ENCODE results near the gene G0S2. TPM values are rescaled to one million over a fixed set of nuclear protein-coding genes. Genes with fewer than 3 reads are reported as not detected.

G0S2 gene
- polyA plus RNA-seq, 1 donor (not counting 4 experiments of a cell fraction or from before 2014, with no cell fraction given): 46.2 TPM

DNA sequence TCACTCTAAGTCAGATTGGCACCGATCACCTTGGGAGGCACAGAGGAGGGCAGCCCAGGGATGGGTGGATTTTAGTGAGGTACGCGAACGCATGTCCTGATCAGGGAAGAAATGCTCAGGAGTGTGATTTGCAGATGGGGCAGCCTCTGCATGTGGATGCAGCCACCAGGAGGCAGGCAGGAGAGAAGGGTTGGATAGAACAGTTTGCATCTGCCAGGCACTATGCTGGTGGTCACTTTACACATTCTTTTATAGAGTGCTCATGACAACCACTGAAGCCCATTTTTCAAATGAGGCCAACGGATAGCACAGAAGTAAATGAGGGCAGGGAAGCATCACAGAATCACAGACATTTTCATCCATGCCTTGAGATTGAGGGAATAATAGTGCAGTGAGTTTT, 28.7 kb upstream of the G0S2 start:
- peaks cover 55 to 85% of the 10 kb centered on the region in 2 experiments for H3K36me3 ChIP-seq (ENCODE audit: control insufficient read depth in 2 of 2, extremely low read depth in 1 of 2, insufficient read depth in 2 of 2, low read length in 2 of 2)
- H3K9me3 ChIP-seq (ENCODE audit: control insufficient read depth, low read depth, low read length): no peaks in the 10 kb centered on the region
- H3K4me2 ChIP-seq (ENCODE audit: control insufficient read depth, extremely low read depth, insufficient read depth, low read depth, low read length): peak overlapping the region; percentile 99
- peak overlapping the region; percentile 3 for H3K27ac ChIP-seq (ENCODE audit: control insufficient read depth, insufficient read depth, low read length)
- TF ChIP-seq, protein P1, sequence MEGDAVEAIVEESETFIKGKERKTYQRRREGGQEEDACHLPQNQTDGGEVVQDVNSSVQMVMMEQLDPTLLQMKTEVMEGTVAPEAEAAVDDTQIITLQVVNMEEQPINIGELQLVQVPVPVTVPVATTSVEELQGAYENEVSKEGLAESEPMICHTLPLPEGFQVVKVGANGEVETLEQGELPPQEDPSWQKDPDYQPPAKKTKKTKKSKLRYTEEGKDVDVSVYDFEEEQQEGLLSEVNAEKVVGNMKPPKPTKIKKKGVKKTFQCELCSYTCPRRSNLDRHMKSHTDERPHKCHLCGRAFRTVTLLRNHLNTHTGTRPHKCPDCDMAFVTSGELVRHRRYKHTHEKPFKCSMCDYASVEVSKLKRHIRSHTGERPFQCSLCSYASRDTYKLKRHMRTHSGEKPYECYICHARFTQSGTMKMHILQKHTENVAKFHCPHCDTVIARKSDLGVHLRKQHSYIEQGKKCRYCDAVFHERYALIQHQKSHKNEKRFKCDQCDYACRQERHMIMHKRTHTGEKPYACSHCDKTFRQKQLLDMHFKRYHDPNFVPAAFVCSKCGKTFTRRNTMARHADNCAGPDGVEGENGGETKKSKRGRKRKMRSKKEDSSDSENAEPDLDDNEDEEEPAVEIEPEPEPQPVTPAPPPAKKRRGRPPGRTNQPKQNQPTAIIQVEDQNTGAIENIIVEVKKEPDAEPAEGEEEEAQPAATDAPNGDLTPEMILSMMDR (optimal IDR thresholded peaks at IDR 0.05 in 1 of 3, IDR thresholded peaks at IDR 0.05 in 1 of 3, conservative IDR thresholded peaks at IDR 0.05 in 1 of 3; ENCODE audit: extremely low read depth in 1 of 3, insufficient read depth in 2 of 3, low read length in 3 of 3): peak; percentile 52 to 68 (median 55)
- no peak for TF ChIP-seq EZH2 (IDR thresholded peaks at IDR 0.05; ENCODE audit: low read length)
- peak overlapping the region; percentile 20 for H3K9ac ChIP-seq (ENCODE audit: control insufficient read depth, extremely low read depth, insufficient read depth, low read length)
- DNase-seq (ENCODE audit: low read depth, low spot score): peak; percentile 35
- H3K4me3 ChIP-seq (ENCODE audit: control insufficient read depth in 2 of 3, extremely low read depth in 1 of 3, insufficient read depth in 2 of 3, low read depth in 1 of 3, low read length in 3 of 3): peak overlapping the region in 2 of 3 experiments; percentile 0 to 5
- H2AFZ ChIP-seq (ENCODE audit: control insufficient read depth, low read length): no peak overlapping the region
- FAIRE-seq: peak; percentile 62
- peaks cover 61% of the 10 kb centered on the region for H3K4me1 ChIP-seq (ENCODE audit: control insufficient read depth, extremely low read depth, insufficient read depth, low read length)
- H3K9me1 ChIP-seq (ENCODE audit: control insufficient read depth, extremely low read depth, insufficient read depth, low read length): no peaks in the 10 kb centered on the region
- no peaks in the 10 kb centered on the region for H3K27me3 ChIP-seq (ENCODE audit: control insufficient read depth, extremely low read depth, insufficient read depth, low read length)
- H3K79me2 ChIP-seq (ENCODE audit: control insufficient read depth, insufficient read depth, low read length): peaks cover 89% of the 10 kb centered on the region
- dilution Hi-C loops (cut with MboI; ENCODE audit: extremely low pct_ligation_motif_present, low sequenced_read_pairs): no loop called here
- peaks cover 80% of the 10 kb centered on the region for H4K20me1 ChIP-seq (ENCODE audit: control insufficient read depth, extremely low read depth, insufficient read depth, low read length)

DNA sequence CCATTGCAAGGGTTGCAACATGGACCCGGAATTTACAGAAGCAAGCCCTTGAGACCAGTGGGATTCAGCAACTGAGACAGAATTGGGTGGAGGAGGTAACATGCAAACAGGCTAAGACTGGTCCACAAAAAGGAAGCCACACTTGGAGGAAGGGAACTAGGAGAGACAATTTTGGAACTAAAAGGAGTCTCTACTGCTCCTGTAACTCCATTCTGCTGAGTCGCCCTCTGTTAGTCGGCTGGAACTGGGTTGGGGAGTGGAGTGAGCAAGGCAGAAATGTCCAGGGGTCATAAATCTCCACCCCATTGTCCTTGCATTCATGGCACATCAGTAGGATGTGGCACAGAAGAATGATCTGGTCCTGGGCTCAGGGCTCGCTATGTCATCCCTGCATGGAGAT, 28.1 kb upstream of the G0S2 start:
- peaks cover 76% of the 10 kb centered on the region for H4K20me1 ChIP-seq (ENCODE audit: control insufficient read depth, extremely low read depth, insufficient read depth, low read length)
- dilution Hi-C loops (cut with MboI; ENCODE audit: extremely low pct_ligation_motif_present, low sequenced_read_pairs): no loop called here
- H3K9me1 ChIP-seq (ENCODE audit: control insufficient read depth, extremely low read depth, insufficient read depth, low read length): no peaks in the 10 kb centered on the region
- peak overlapping the region; percentile 99 for H3K4me2 ChIP-seq (ENCODE audit: control insufficient read depth, extremely low read depth, insufficient read depth, low read depth, low read length)
- FAIRE-seq: peak; percentile 41
- no peaks in the 10 kb centered on the region for H3K9me3 ChIP-seq (ENCODE audit: control insufficient read depth, low read depth, low read length)
- DNase-seq (ENCODE audit: low read depth, low spot score): no peak
- no peak overlapping the region for H2AFZ ChIP-seq (ENCODE audit: control insufficient read depth, low read length)
- H3K9ac ChIP-seq (ENCODE audit: control insufficient read depth, extremely low read depth, insufficient read depth, low read length): peak overlapping the region; percentile 16
- peaks cover 61% of the 10 kb centered on the region for H3K4me1 ChIP-seq (ENCODE audit: control insufficient read depth, extremely low read depth, insufficient read depth, low read length)
- peak overlapping the region; percentile 0 to 97 (median 5) for H3K4me3 ChIP-seq (ENCODE audit: control insufficient read depth in 2 of 3, extremely low read depth in 1 of 3, insufficient read depth in 2 of 3, low read depth in 1 of 3, low read length in 3 of 3)
- no peaks in the 10 kb centered on the region for H3K27me3 ChIP-seq (ENCODE audit: control insufficient read depth, extremely low read depth, insufficient read depth, low read length)
- peak overlapping the region; percentile 16 for H3K27ac ChIP-seq (ENCODE audit: control insufficient read depth, insufficient read depth, low read length)
- peaks cover 91% of the 10 kb centered on the region for H3K79me2 ChIP-seq (ENCODE audit: control insufficient read depth, insufficient read depth, low read length)
- TF ChIP-seq EZH2 (IDR thresholded peaks at IDR 0.05; ENCODE audit: low read length): no peak
- TF ChIP-seq, protein P1 (optimal IDR thresholded peaks at IDR 0.05 in 1 of 3, IDR thresholded peaks at IDR 0.05 in 1 of 3, conservative IDR thresholded peaks at IDR 0.05 in 1 of 3; ENCODE audit: extremely low read depth in 1 of 3, insufficient read depth in 2 of 3, low read length in 3 of 3): no peak
- peaks cover 55 to 86% of the 10 kb centered on the region in 2 experiments for H3K36me3 ChIP-seq (ENCODE audit: control insufficient read depth in 2 of 2, extremely low read depth in 1 of 2, insufficient read depth in 2 of 2, low read length in 2 of 2)
